ENCODE measurements around the gene FBLN5. TPM values are rescaled to one million over a fixed set of nuclear protein-coding genes. Genes with fewer than 3 reads are reported as not detected.

Gene FBLN5
- total RNA-seq, 6 experiments from 2014 or later: 6.7 to 36.3 (median 17.8) TPM

- 78% methylated on average over 6 of the region's 6 CpGs for WGBS (ENCODE audit: insufficient coverage, low coverage, low lambda C conversion rate, missing lambda C conversion rate)
- Histone ChIP-seq H3K36me3 (peaks cover 0 to 9% (median 0%) of the 10 kb centered on the region in 4 donors), H3K27ac (no peak overlapping the region)
These were observed 16.0 kb upstream of the FBLN5 start for GRCh38 chr14:91963465-91963864.

DNA sequence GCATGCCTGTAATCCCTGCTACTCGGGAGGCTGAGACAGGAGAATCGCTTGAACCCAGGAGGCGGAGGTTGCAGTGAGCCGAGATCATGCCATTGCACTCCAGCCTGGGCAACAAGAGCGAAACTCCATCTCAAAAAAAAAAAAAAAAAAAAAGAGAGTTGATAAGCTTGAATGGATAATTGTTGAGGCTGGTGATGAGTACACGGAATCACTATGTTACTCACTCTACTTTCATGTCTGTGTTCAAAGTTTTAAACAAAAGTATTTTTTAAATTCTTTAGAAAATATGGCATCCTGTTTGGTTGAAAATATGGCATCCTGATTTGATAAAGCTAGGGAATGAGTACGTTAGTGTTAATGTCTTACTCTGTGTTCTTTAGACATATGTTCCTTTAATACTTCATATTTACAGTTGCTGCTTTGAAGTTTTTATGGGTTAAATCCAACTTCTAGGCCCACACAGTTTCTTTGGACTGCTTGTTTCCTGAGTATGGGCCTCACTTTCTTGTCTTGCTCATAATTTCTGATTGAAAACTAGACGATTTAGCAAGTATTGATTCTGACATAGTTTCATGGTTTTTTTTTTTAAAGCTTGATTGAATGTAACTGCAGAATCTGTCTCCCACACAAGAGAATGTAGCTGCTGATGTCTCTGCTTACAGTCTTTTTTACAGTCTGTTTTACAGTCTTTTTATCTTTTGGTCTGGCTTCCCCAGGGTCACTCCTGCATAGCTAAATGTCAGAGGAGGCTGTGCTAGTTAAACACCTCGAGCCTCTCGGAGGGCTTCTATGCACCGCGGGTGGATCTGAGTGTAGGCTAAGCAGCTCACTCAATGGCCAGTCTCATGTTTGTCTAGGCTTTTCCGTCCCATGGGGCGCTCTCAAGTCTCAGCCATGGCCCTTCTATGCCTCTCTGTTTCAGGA, 14.1 kb upstream of the FBLN5 start:
- WGBS (ENCODE audit: insufficient coverage, low coverage, low lambda C conversion rate, missing lambda C conversion rate): 54% methylated on average over 12 of the region's 14 CpGs
- DNase-seq (no peak), ATAC-seq (no peak)
- intact Hi-C loops (cut with DNase I): no loop called here
- H3K36me3 ChIP-seq: no peaks in the 10 kb centered on the region
- H3K4me3 ChIP-seq: no peak overlapping the region
- peaks cover 0 to 4% (median 0%) of the 10 kb centered on the region in 4 donors for H3K4me1 ChIP-seq
- H3K27me3 ChIP-seq: no peaks in the 10 kb centered on the region
- no peaks in the 10 kb centered on the region for H3K9me3 ChIP-seq
- TF ChIP-seq POLR2A (IDR thresholded peaks at IDR 0.05) (no peak), CTCF (IDR thresholded peaks at IDR 0.05) (no peak)
- H3K27ac ChIP-seq: no peak overlapping the region

More at GRCh38 chr14:91963465-91963864, 16.0 kb upstream of the FBLN5 start:
- no peak for TF ChIP-seq POLR2A (IDR thresholded peaks at IDR 0.05)
- TF ChIP-seq CTCF (IDR thresholded peaks at IDR 0.05): no peak
- Histone ChIP-seq H3K9me3 (no peaks in the 10 kb centered on the region), H3K4me3 (no peak overlapping the region), H3K27me3 (no peaks in the 10 kb centered on the region), H3K4me1 (no peaks in the 10 kb centered on the region)
- intact Hi-C loops (cut with DNase I): no loop called here
- DNase-seq (no peak), ATAC-seq (no peak)

DNA sequence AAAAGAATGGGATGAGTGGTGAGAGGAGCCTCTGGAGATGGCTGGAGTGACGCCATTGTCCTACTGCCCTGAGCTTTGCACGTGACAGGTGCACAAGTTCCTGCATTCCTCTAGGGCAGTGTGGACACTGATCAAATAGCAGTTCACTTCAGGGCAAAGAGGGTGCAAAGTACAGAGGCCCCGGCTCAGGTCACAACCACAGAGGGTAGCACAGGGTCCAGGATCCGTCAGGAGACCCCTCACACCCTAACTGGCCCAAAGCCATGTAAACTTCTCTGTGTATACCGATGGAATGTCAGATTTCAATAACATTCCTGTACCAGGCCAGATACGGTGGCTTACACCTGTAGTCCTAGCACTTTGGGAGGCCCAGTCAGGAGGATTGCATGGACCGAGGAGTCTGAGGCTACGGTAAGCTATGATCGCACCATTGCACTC, 10.4 kb upstream of the FBLN5 start:
- ATAC-seq: peak; percentile 93 to 95 (median 94)
- intact Hi-C loops (cut with DNase I): no loop called here
- Histone ChIP-seq H3K27ac (no peak overlapping the region), H3K36me3 (no peaks in the 10 kb centered on the region), H3K4me1 (peaks cover 0 to 4% (median 0%) of the 10 kb centered on the region in 4 donors), H3K27me3 (no peaks in the 10 kb centered on the region), H3K9me3 (no peaks in the 10 kb centered on the region), H3K4me3 (no peak overlapping the region)
- WGBS (ENCODE audit: insufficient coverage, low coverage, low lambda C conversion rate, missing lambda C conversion rate): 66% methylated on average over 7 of the region's 9 CpGs
- TF ChIP-seq POLR2A (IDR thresholded peaks at IDR 0.05): no peak
- TF ChIP-seq CTCF (IDR thresholded peaks at IDR 0.05): no peak
- DNase-seq: peak; percentile 40 to 75 (median 68)

GRCh38 chr14:91956616-91957015, 9.1 kb upstream of the FBLN5 start:
- TF ChIP-seq POLR2A (IDR thresholded peaks at IDR 0.05) (no peak), CTCF (IDR thresholded peaks at IDR 0.05) (no peak)
- no peak overlapping the region for H3K27ac ChIP-seq
- no peak for DNase-seq
- H3K4me3 ChIP-seq: no peak overlapping the region
- H3K36me3 ChIP-seq: no peaks in the 10 kb centered on the region
- no peak for ATAC-seq
- intact Hi-C loops (cut with DNase I): no loop called here
- WGBS (ENCODE audit: insufficient coverage, low coverage, low lambda C conversion rate, missing lambda C conversion rate): 90% methylated on average over 5 of the region's 5 CpGs
- no peaks in the 10 kb centered on the region for H3K27me3 ChIP-seq
- H3K9me3 ChIP-seq: no peaks in the 10 kb centered on the region
- H3K4me1 ChIP-seq: peaks cover 0 to 4% (median 0%) of the 10 kb centered on the region in 4 donors

All from right lobe of liver (tissue), 6 donors.